GM23248 (cell line): ENCODE measurements around the gene TRPC4AP.

Experiments used
- EZH2 ChIP-seq: fragments of 200-600 bp; sonication (generic); IDR thresholded peaks from 2 replicates; pipeline ENCODE4 v1.6.1; 2018; ENCODE audit warnings: antibody characterized with exemption, mild to moderate bottlenecking; ENCODE audit not compliant: insufficient read depth, poor library complexity, severe bottlenecking
- EZH2phosphoT487 ChIP-seq: fragments of 200-600 bp; sonication (generic); IDR thresholded peaks from 2 replicates; pipeline ENCODE4 v1.6.1; 2018; ENCODE audit warnings: antibody characterized with exemption, moderate library complexity, mild to moderate bottlenecking, low read depth; ENCODE audit not compliant: insufficient read depth

DNA sequence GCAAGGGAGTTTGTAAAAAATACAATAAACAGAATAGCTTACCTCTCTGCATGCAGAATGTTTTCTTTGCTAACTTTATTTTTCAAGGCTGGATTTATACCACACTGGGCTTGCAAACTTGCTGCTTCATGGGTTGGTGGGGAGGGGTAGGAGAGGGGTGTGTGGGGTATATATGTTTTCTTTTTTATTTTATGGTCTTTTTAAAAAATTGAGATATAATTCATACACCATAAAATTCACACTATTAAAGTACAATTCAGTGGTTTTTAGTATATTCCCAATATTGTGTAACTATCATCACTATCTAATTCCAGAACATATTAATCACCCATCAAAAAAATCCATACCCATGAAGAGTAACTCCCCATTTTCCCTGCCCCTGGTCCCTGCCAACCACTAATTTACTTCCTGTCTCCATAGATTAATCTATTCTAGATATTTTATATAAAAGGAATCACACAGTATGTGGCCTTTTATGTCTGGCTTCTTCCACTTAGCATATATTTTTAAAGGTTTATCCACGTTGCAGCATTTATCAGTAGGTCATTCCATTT, 14.3 kb upstream of the TRPC4AP start:
- TF ChIP-seq EZH2phosphoT487 (no peak), EZH2 (no peak)
